HG03439 (cell line): Measurements from ENCODE around the gene TNS4.

Experiments used
- ATAC-seq: cut with Tn5 transposase; IDR thresholded peaks from one replicate; pipeline ENCODE4 v1.9.1; 2021; ENCODE audit warnings: mild to moderate bottlenecking, moderate library complexity; ENCODE audit not compliant: unreplicated experiment

TNS4 gene

GRCh38 chr17:40535924-40536294 lies 34.5 kb upstream of the TNS4 start:
- no peak for ATAC-seq

GRCh38 chr17:40535438-40535837 lies 34.0 kb upstream of the TNS4 start:
- ATAC-seq: no peak

DNA sequence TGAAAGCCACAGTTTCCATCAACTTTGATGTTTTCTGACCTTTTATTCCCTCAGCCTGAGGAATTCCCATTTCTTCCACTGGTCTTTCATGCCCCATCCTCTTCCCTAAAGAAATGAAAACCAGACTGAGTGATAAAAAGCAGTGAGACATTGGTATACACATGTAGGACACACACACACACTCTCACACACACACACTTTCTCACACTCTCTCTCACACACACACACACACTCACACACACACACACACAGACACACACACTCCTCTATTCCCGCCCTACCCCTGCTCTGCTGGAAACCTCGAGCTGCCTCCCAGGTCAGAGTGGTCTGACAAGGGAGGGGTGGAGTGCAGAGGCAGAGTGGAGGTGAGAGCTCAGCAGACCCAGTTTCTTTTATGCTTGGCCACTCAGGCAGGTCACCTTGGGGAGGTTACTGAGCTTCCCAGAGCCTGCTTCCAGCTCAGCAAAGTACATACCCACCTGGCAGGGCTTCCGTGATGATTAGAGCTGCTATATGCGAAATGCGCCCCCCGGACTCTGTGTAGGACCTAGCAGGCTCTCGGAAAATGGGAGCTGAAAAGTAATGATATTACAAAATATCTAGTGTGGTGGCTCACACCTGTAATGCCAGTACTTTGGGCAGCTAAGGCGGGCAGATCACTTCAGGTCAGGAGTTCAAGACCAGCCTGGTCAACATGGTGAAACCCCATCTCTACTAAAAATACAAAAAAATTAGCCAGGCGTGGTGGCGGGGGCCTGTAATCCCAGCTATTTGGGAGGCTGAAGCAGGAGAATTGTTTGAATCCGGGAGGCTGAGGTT lies 33.2 kb upstream of the TNS4 start:
- ATAC-seq: no peak

- no peak for ATAC-seq
These were observed 32.5 kb upstream of the TNS4 start for GRCh38 chr17:40533896-40534295.

GRCh38 chr17:40532520-40533253 lies 31.3 kb upstream of the TNS4 start:
- ATAC-seq: no peak

GRCh38 chr17:40531051-40531991 lies 29.9 kb upstream of the TNS4 start:
- no peak for ATAC-seq

DNA sequence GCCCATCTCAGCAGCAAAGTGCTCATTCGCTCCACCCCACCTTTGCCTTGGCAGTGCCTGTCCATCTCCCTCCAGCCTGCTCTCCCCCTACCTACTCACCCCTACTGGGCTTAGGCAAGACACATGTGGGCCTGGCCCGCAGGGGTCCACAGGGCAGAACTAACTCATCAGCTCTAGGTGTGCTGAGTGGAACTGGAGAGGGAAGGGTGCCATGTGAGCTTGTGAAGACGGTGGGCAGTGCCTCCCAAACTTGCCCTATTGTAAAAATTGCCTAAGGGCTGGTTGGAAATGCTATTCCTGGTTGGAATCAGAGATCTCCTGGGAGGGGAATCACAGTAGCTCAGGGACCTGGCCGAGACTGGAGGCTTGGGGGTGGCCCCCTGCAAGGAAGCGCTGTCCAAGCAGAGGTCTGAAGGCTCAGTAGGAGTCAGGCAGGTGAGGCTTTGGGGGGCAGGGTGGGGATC lies 29.1 kb upstream of the TNS4 start:
- no peak for ATAC-seq

DNA sequence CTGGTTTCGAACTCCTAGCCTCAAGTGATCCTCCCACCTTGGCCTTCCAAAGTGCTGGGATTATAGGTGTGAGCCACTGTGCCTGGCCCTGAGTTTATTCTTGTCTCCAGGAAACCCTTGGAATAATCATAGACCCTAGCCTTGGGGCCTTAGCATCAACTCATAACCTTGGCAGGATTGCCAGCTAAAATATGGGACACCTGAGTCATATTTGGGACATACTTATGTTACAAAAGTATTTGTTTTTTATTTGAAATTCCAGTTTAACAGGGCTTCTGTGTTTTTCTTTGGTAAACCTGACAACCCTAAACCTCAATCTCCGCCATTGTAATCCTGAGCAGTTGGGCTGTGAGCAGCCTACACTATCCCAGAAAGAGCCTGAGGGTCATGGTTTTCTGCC lies 28.6 kb upstream of the TNS4 start:
- no peak for ATAC-seq

GRCh38 chr17:40528692-40529417 lies 27.4 kb upstream of the TNS4 start:
- no peak for ATAC-seq

DNA sequence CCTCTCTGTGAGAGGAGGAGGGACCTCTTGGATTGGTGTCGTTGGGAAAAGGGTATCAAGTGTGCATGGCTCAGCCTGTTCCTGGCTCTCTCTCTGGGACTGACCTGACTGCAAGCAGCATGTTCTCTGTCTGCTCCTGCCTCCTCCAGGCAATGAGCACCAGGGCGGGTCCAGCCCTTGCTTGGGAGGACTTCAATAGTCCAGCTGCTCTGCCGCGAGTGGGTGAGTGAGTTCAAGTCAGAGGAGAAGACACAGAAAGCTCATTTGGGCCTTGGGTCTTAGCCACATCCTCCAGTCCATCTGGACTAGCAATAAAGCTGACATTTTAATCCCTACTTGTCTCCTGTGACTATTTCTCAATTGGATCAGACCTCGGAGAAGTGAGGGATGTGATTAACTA lies 25.2 kb upstream of the TNS4 start:
- no peak for ATAC-seq

DNA sequence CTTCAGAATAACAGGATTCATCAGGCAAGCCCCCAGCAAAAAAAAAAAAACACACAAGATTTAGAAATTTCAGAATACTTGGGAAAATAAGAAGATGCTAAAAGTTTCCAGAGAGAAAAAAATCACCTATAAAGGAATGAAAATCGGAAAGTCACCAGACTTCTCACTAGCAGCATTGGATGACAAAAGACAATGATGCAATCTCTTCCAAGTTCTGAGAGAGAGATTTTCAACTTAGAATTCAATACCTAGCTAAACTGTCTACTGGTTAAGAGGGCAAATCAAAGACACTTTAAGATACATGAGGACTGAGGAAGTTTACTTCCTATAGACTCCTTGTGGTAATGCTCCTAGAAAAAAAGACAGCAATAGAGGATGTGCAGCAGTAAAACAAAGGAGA lies 23.9 kb upstream of the TNS4 start:
- no peak for ATAC-seq

GRCh38 chr17:40524243-40524965 lies 23.0 kb upstream of the TNS4 start:
- no peak for ATAC-seq

- ATAC-seq: no peak
These were observed 21.5 kb upstream of the TNS4 start for GRCh38 chr17:40522961-40523310.

GRCh38 chr17:40522250-40522960 lies 21.0 kb upstream of the TNS4 start:
- no peak for ATAC-seq

DNA sequence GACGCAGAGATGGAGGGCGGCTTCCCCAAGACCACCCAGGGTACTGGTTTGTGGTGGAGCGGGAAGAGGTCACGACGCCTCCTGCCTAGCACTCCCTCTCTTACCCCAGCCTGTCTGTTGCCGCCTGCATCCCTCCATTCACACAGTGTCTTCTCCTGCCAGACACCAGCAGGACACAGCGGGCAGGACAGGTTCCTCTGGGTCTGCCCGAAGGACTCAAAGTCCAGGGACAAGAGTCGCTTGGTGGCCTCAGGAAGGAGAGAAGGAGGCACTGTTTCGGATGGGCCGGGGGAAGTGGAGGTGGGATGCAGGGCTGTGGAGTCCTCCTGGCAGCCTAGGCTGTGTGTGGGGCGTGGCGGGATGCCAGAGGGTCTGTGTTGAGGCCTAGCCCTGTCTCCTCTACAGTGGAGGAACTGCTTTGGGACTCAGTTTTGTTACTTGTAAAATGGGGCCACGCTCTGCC lies 19.6 kb upstream of the TNS4 start:
- no peak for ATAC-seq

GRCh38 chr17:40519089-40519775 lies 17.8 kb upstream of the TNS4 start:
- ATAC-seq: no peak

DNA sequence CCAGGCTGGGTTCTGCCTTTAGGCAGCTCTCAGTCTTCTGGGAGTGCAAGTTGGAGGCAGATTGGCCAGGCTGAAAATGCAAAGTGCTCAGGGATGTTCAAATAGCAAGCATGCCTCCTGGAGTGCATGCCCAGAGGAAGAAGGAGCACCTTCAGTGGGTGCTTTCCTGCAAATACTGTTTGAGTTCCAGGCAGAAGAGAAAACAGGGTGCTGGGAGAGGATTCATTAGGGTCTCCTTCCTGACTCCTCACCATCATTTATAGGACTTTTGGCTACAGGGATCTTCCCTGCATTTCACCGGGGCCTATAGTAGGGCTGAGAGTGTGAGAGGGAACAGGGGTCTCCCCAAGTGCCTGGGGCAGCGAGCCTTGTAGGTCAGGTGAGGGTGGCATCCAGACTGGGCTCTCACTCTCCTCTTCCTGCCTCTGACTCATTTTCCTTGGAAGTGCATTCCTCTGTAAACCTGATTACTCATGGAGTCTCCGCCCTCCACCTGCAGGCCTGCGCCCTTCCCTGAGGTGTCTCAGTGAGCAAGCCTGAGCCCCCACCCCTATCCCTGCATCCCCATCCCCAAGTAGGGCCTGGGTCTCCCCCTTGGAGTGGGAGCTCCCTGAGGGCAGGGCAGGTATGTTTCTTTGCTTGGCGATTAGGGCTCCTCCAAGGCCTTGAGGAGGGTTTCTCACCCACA lies 17.1 kb upstream of the TNS4 start:
- ATAC-seq: no peak

GRCh38 chr17:40517981-40518380 lies 16.6 kb upstream of the TNS4 start:
- ATAC-seq: no peak
